Psoas muscle (tissue), 8 donors: ENCODE data around the gene ZFYVE19. TPM values are rescaled to one million over a fixed set of nuclear protein-coding genes. Genes with fewer than 3 reads are reported as not detected.

ENCODE experiments used
- ATAC-seq, 4 donors: fragments of 200-7000 bp; cut with Tn5 transposase; one replicate each; pipeline ENCODE4 v1.9.1; 2020; ENCODE audit warnings: moderate library complexity in 3 of 4, mild to moderate bottlenecking in 2 of 4
- DNase-seq, 2 donors: peaks; one replicate each; pipeline ENCODE4 v3.0.0-alpha.2; 2020
- H3K27ac ChIP-seq: fragments of 200-600 bp; one replicate; pipeline ENCODE4 v1.8.0; 2022
- H3K27me3 ChIP-seq, 3 donors: fragments of 200-600 bp in 1 of 3; one replicate each; pipeline versions ENCODE4 v1.6.1 to v1.8.0; 2013 to 2022; ENCODE audit warnings: low read length in 2 of 3, mild to moderate bottlenecking in 2 of 3, moderate library complexity in 1 of 3; ENCODE audit not compliant: insufficient read depth in 3 of 3
- H3K36me3 ChIP-seq, 2 donors: fragments of 200-600 bp in 1 of 2; one replicate each; pipeline versions ENCODE4 v1.6.1 to v1.8.0; 2013 to 2022; ENCODE audit warnings: low read depth in 1 of 2, mild to moderate bottlenecking in 1 of 2, moderate library complexity in 1 of 2; ENCODE audit not compliant: insufficient read depth in 1 of 2
- H3K4me1 ChIP-seq: fragments of 200-600 bp; one replicate; pipeline ENCODE4 v1.8.0; 2022
- H3K4me3 ChIP-seq: fragments of 200-600 bp; one replicate; pipeline ENCODE4 v1.8.0; 2022; ENCODE audit warnings: mild to moderate bottlenecking
- H3K9me3 ChIP-seq: fragments of 200-600 bp; one replicate; pipeline ENCODE4 v1.8.0; 2022
- CTCF ChIP-seq: fragments of 200-600 bp; IDR thresholded peaks from one replicate; pipeline ENCODE4 v1.8.0; 2022; ENCODE audit warnings: antibody characterized with exemption
- WGBS, 3 donors: extraction: QIAGEN DNeasy Blood & Tissue Kit; methylation state at CpG; one replicate each; pipeline versions ENCODE4 v1.1.6 to v1.1.7; 2013; 5-methylcytosine and 5-hydroxymethylcytosine counted together
- intact Hi-C, 2 donors: fragments of 100-400 bp; cut with DNase I; formaldehyde crosslinking; loops; one replicate each; pipeline versions ENCODE4 v1.11.0 to v1.14.2; 2022
- polyA plus RNA-seq, 3 donors: library from polyadenylated mRNA; stranded (reverse); fragments of 200-250 nt; gene quantifications; one replicate each; pipeline ENCODE4 v1.2.3, GENCODE V29; 2013
- total RNA-seq, 4 donors: library from RNA; stranded (reverse); fragmentation: NEBNext Ultra II Directional in 2 of 4; extraction: Animal tissue kit (Norgen Biotek cat#: 25700) in 2 of 4; gene quantifications; one replicate each; pipeline versions ENCODE4 v1.2.1 to v1.2.4, GENCODE V29; 2021 to 2023
- donor health status: healthy with polysubstance abuse.
- donor health status: DM: no; HTN: no; CAD: no; lungs with moderate emphysema.
- donor health status: Bipolar disorder and iron deficiency.
- donor health status: healthy.
- donor health status: DM: yes; HTN: yes; CAD: no.
- donor health status: DM: no; HTN: no; CAD: no.
- donor health status: DM: no; HTN: no; CAD: no.
- donor health status: DM: yes; HTN: yes; CAD: no.

The ZFYVE19 gene
- total and polyA plus RNA-seq, 7 donors = 9.1 to 31.5 (median 12.4) TPM

- H3K4me3 ChIP-seq = peak overlapping the region; percentile 58
- no peak for TF ChIP-seq CTCF
- ATAC-seq (peak in 2 of 4 donors; percentile 19 to 21), DNase-seq (peak; percentile 29 to 54)
- peaks cover 0 to 51% (median 22%) of the 10 kb centered on the region in 3 donors for H3K27me3 ChIP-seq
- no peak overlapping the region for H3K27ac ChIP-seq
- H3K36me3 ChIP-seq = no peaks in the 10 kb centered on the region
- intact Hi-C loops = loop anchor here (10.0 kb wide), 1 partner anchor 60 kb away; no protein-coding TSS in a partner anchor
- no peaks in the 10 kb centered on the region for H3K9me3 ChIP-seq
- peaks cover 8% of the 10 kb centered on the region for H3K4me1 ChIP-seq
- 1 to 2% (median 2%) methylated on average over 27 to 28 of the region's 28 CpGs for WGBS, 3 donors
These were observed 37.8 kb downstream of the ZFYVE19 start for GRCh38 chr15:40844696-40845030.

- H3K4me1 ChIP-seq = peaks cover 8% of the 10 kb centered on the region
- intact Hi-C loops = loop anchor here (10.0 kb wide), 1 partner anchor 60 kb away; no protein-coding TSS in a partner anchor
- no peak for ATAC-seq
- H3K9me3 ChIP-seq = no peaks in the 10 kb centered on the region
- H3K4me3 ChIP-seq = peak overlapping the region; percentile 58
- H3K36me3 ChIP-seq = no peaks in the 10 kb centered on the region
- H3K27ac ChIP-seq = no peak overlapping the region
- WGBS, 3 donors = 50 to 59% (median 55%) methylated on average over 10 to 12 of the region's 12 CpGs
- DNase-seq = no peak
- peaks cover 0 to 51% (median 22%) of the 10 kb centered on the region in 3 donors for H3K27me3 ChIP-seq
- TF ChIP-seq CTCF = no peak
These were observed 38.1 kb downstream of the ZFYVE19 start for GRCh38 chr15:40845036-40845435.

- peaks cover 0 to 51% (median 22%) of the 10 kb centered on the region in 3 donors for H3K27me3 ChIP-seq
- no peak for TF ChIP-seq CTCF
- H3K27ac ChIP-seq = no peak overlapping the region
- WGBS, 3 donors = 82 to 89% (median 88%) methylated on average over 8 of the region's 8 CpGs
- H3K4me1 ChIP-seq = peaks cover 8% of the 10 kb centered on the region
- no peaks in the 10 kb centered on the region for H3K9me3 ChIP-seq
- ATAC-seq = peak in 1 of 4 donors; percentile 41
- intact Hi-C loops = loop anchor here (10.0 kb wide), 1 partner anchor 61 kb away; no protein-coding TSS in a partner anchor
- H3K36me3 ChIP-seq = no peaks in the 10 kb centered on the region
- H3K4me3 ChIP-seq = no peak overlapping the region
- DNase-seq = no peak
These were observed 38.8 kb downstream of the ZFYVE19 start for GRCh38 chr15:40845511-40846284.

DNA sequence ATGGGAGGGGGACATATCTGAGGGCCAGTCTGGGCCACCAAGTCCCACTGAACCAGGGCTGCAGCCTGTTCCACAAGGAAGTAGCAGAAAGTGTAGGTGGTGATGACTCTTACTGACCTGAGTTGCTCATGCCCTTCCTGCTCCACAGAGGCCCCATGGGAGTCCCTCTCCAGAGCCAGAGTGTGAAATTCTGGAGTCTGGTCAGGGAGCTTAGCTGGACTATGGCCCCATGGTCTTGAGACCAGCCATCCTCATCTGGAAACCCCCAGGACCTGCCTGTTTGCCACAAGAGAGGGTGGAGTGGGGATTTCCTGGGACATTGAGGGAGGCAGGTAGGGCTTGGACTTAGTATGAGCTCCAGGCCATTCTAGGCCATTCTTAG is 39.9 kb downstream of the ZFYVE19 start:
- Histone ChIP-seq H3K27me3 (peaks cover 0 to 51% (median 21%) of the 10 kb centered on the region in 3 donors), H3K9me3 (no peaks in the 10 kb centered on the region), H3K4me3 (no peak overlapping the region), H3K36me3 (no peaks in the 10 kb centered on the region), H3K27ac (no peak overlapping the region), H3K4me1 (peaks cover 8% of the 10 kb centered on the region)
- no peak for DNase-seq
- no peak for TF ChIP-seq CTCF
- ATAC-seq = no peak
- intact Hi-C loops = loop anchor here (10.0 kb wide), 1 partner anchor 62 kb away; no protein-coding TSS in a partner anchor
